NCI-H128 (cell line): ENCODE measurements around the gene TRAP1.
"Not testable (repeated sequence)": the region's sequence is repeated elsewhere in the genome, so short reads cannot be mapped to it uniquely, and the experiment has no call there.

Experiments used
- DNase-seq: peaks from one replicate; lab custom pipeline; 2025; ENCODE audit not compliant: unreplicated experiment; lab: John Stamatoyannopoulos, UW

The TRAP1 gene

GRCh38 chr16:3674513-3675295, 42.6 kb downstream of the TRAP1 start:
- no peak for DNase-seq

- DNase-seq = no peak
These were observed 43.5 kb downstream of the TRAP1 start for GRCh38 chr16:3673676-3674377.

- no peak for DNase-seq
These were observed 44.1 kb downstream of the TRAP1 start for GRCh38 chr16:3673201-3673600.

GRCh38 chr16:3672571-3673041, 44.7 kb downstream of the TRAP1 start:
- no peak for DNase-seq

GRCh38 chr16:3671424-3671823, 45.9 kb downstream of the TRAP1 start:
- no peak for DNase-seq

- DNase-seq = no peak
These were observed 46.6 kb downstream of the TRAP1 start for GRCh38 chr16:3670711-3671110.

GRCh38 chr16:3669082-3669481, 48.2 kb downstream of the TRAP1 start:
- DNase-seq = no peak

GRCh38 chr16:3668626-3669025, 48.7 kb downstream of the TRAP1 start:
- no peak for DNase-seq

- DNase-seq = no peak
These were observed 51.8 kb downstream of the TRAP1 start for GRCh38 chr16:3665508-3665907.

GRCh38 chr16:3664187-3664896, 53.0 kb downstream of the TRAP1 start:
- no peak for DNase-seq

GRCh38 chr16:3662601-3663000, 54.7 kb downstream of the TRAP1 start:
- DNase-seq = no peak

GRCh38 chr16:3661922-3662321, 55.4 kb downstream of the TRAP1 start:
- DNase-seq = no peak

GRCh38 chr16:3661311-3661710, 56.0 kb downstream of the TRAP1 start:
- DNase-seq = no peak

- no peak for DNase-seq
These were observed 58.1 kb downstream of the TRAP1 start for GRCh38 chr16:3659251-3659650.

- no peak for DNase-seq
These were observed 60.5 kb downstream of the TRAP1 start for GRCh38 chr16:3656491-3657468.

- not testable (repeated sequence) for DNase-seq
These were observed 61.2 kb downstream of the TRAP1 start for GRCh38 chr16:3656160-3656490.

- no peak for DNase-seq
These were observed 61.7 kb downstream of the TRAP1 start for GRCh38 chr16:3655396-3656159.

GRCh38 chr16:3655030-3655395, 62.3 kb downstream of the TRAP1 start:
- DNase-seq = no peak

GRCh38 chr16:3654249-3654991, 62.9 kb downstream of the TRAP1 start, which contains the start of gene DNASE1:
Gene DNASE1 (plus strand): TSS chr16:3654691. CDS start chr16:3655374, 683 bp downstream.
- no peak for DNase-seq
